Stimulated activated CD4-positive, alpha-beta T cell treated with anti-CD3 and anti-CD28 coated beads, Interleukin-2, amount 100 ng/mL, for 48 hours (primary cell): ENCODE measurements around the gene PRG3.

Experiments
- DNase-seq, 2 donors: peaks; one replicate each; pipeline ENCODE4 v3.0.0-alpha.2; 2020

The PRG3 gene

DNA sequence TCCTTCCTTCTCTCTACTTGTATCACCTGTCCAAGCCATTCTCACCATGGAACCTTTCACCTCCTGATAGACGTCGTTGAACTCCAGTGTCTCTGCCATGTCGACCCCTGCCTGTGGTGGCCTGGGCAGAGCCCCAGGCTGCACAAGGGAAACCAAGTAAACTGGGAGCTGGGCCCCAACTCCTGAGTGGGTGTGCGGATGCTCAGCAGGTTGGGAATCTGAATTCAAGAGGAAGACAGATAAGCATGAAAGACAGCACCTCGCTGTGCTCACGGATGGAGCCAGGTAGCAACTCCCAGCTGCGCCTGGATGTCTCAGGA, 46.0 kb downstream of the PRG3 start:
- DNase-seq, result no peak

- DNase-seq, result no peak
These were observed 48.1 kb downstream of the PRG3 start for GRCh38 chr11:57332694-57333440.

GRCh38 chr11:57331720-57332119, 49.2 kb downstream of the PRG3 start:
- no peak for DNase-seq

DNA sequence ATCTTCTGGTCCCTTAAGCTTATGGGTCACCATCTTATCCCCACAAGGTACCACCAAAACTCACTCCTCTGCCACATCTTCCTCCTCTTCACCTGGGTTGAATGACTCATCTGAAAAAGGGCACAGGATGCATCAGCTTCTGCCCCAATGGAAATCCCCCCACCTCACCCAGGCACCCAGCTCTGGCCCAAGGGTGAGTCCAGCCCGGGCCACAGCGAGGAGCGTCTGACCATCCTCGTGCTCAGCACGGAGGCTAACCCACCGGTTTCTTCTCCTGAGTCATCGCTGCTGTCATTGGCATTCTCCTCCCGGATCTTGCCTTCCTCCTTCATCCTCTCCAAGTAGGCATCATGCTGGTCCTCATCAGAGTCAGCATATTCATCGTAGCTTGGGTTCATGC, 50.9 kb downstream of the PRG3 start:
- no peak for DNase-seq

- DNase-seq, result no peak
These were observed 53.2 kb downstream of the PRG3 start for GRCh38 chr11:57327721-57328120.
